Activated CD4-positive, alpha-beta memory T cell treated with anti-CD3 and anti-CD28 coated beads for 36 hours (primary cell): ENCODE data around the gene TBCEL. TPM values are rescaled to one million over a fixed set of nuclear protein-coding genes. Genes with fewer than 3 reads are reported as not detected.

Experiments
- CTCF ChIA-PET: fragments of 350-600 bp; sonication (Branson Sonifier 250); formaldehyde crosslinking; loops from one replicate; lab custom pipeline; 2021; ENCODE audit warnings: antibody characterized with exemption, inconsistent platforms; lab: Charles Lee
- POLR2A ChIA-PET: fragments of 350-600 bp; sonication (Branson Sonifier 250); formaldehyde crosslinking; loops from one replicate; lab custom pipeline; 2021; ENCODE audit warnings: antibody characterized with exemption; lab: Charles Lee
- DNase-seq: peaks from one replicate; pipeline ENCODE4 v3.0.0-alpha.2; 2020
- H3K27ac Mint-ChIP-seq: one replicate; pipeline ENCODE4 v1.8.0; 2021; ENCODE audit warnings: mixed read lengths
- H3K27me3 Mint-ChIP-seq: one replicate; pipeline ENCODE4 v1.8.0; 2021; ENCODE audit warnings: mixed read lengths
- H3K36me3 Mint-ChIP-seq: one replicate; pipeline ENCODE4 v1.8.0; 2021; ENCODE audit warnings: mixed read lengths
- H3K4me1 Mint-ChIP-seq: one replicate; pipeline ENCODE4 v1.8.0; 2021; ENCODE audit warnings: low read depth, mixed read lengths
- H3K4me3 Mint-ChIP-seq: one replicate; pipeline ENCODE4 v1.8.0; 2021; ENCODE audit warnings: mild to moderate bottlenecking, mixed read lengths
- H3K9me3 Mint-ChIP-seq: one replicate; pipeline ENCODE4 v1.8.0; 2021; ENCODE audit warnings: mixed read lengths
- intact Hi-C: fragments of 100-400 bp; cut with micrococcal nuclease; formaldehyde crosslinking; loops from one replicate; pipeline ENCODE4 v1.15.1; 2023
- total RNA-seq, 2 experiments: library from RNA; stranded (reverse); gene quantifications; one replicate each; pipeline ENCODE4 v1.2.3, GENCODE V29; 2021

The TBCEL gene
- total RNA-seq, 2 experiments from 2014 or later, result 6.0 to 6.7 TPM

DNA sequence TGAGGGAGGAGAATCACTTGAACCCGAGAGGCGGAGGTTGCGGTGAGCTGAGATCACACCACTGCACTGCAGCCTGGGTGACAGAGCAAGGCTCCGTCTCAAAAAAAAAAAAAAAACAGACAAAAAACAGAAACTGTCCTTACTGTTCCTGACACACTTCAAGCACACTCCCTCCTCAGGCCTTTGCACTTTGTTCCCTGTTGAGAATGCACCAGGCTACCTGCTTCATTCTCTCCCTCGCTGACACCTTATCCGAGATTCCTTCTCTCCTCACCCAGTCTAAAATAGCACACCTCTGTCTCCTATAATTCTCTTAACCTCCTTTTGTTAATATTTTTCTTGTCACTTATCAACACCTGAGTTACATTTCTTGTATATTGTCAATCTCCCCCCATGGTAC is 44.9 kb downstream of the TBCEL start:
- CTCF ChIA-PET, result no interaction called here

DNA sequence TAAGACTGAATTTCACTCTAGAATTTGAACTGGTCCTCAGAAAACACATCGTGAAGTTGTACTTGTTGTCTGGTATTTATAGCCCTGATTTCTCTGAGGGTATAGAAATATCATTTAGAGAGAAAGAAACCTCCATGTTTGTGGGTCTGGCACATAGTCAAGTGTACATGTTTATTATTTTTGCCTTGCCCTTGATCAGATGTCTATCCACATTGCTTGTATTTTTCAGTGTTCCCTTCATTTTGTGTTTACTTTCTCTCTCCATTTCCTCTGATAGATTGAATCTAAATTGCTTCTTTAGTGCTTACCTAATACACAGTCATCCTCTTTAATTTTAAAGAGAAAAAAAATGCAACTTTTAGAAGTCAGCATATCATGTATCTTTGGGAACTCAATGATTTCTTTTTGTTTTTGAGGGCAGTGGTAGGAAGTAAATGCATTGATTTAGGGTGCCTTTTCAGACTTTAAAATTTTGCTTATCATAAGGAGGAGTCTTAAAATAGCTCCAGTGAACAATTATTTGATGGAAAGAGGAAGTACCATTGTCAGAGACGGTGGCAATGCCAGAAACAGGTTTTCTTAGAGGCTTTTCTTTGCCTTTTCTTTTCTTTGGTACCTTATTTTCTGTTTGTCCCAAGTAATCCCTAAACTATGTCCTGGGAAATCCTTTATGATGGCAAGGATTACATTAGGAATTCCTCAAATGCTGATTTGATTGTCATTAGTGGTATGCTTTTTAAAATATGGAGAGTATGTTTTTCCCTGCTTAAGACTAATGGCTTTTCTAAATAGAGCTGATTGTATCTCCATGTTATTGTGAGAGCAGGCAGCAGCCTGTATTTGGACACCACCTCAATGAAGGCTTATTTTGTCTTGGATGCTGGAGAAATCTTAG is 47.3 kb downstream of the TBCEL start:
- intact Hi-C loops, result no loop called here
- Mint-ChIP-seq H3K27me3 (no peaks in the 10 kb centered on the region), H3K4me3 (no peak overlapping the region), H3K9me3 (peaks cover 3% of the 10 kb centered on the region), H3K36me3 (peaks cover 35% of the 10 kb centered on the region), H3K4me1 (no peaks in the 10 kb centered on the region), H3K27ac (no peak overlapping the region)
- CTCF ChIA-PET, result no interaction called here
- POLR2A ChIA-PET, result no interaction called here
- no peak for DNase-seq

More for the DNA sequence above, 44.9 kb downstream of the TBCEL start:
- H3K4me1 Mint-ChIP-seq, result no peaks in the 10 kb centered on the region
- DNase-seq, result no peak
- no peaks in the 10 kb centered on the region for H3K27me3 Mint-ChIP-seq
- peaks cover 3% of the 10 kb centered on the region for H3K9me3 Mint-ChIP-seq
- intact Hi-C loops, result no loop called here
- POLR2A ChIA-PET, result no interaction called here
- H3K36me3 Mint-ChIP-seq, result peaks cover 36% of the 10 kb centered on the region
- no peak overlapping the region for H3K27ac Mint-ChIP-seq
- H3K4me3 Mint-ChIP-seq, result no peak overlapping the region

DNA sequence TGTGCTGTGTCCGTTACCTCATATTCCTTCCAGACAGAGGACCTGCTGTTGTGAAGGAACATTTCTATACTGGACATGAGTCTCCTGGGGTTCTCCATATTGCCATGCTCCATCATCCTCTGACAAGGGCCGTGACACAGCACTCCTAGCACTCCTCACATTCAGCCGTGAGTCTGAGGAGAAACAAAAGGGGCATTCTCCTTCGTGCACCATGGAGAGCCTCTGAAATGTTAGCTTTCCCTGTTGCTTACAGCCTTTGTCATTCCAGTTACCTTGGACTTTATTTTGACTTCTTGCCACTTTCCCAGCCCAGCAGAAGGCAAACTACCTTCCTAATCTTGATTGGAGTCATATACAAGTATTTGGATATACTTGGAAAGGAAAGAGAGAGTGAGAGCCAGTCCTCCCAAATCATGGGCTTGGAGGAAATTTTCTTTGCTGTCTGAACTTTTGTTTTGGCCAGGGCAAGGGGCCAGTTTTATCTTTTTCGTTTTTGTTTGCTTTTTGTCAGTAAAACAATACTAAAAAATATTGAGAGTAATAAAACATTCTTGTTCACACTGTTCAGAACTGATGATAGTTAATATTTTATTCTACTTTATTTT is 48.0 kb downstream of the TBCEL start:
- ChIA-PET CTCF (no interaction called here), POLR2A (no interaction called here)
- intact Hi-C loops, result no loop called here
- Mint-ChIP-seq H3K9me3 (peaks cover 3% of the 10 kb centered on the region), H3K4me1 (no peaks in the 10 kb centered on the region), H3K36me3 (peaks cover 34% of the 10 kb centered on the region), H3K27me3 (no peaks in the 10 kb centered on the region), H3K4me3 (no peak overlapping the region), H3K27ac (no peak overlapping the region)
- DNase-seq, result no peak

DNA sequence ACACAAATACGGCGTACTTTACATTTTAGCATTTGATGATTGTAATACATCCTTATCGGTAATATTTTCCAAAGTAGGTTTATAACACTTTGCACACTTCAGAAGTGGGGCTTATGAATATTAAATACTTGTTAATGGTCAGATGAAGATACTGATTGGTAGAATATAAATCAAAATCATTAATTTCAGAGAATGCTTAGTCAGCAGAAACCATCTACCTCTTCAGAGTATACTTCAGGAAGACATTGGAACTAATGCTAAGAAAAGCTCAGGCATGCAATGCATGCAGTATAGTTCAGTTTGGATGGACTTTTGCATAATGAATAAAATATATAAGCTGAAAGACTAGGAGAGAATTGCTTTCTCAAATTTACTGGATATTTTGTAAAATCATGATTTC is 57.4 kb downstream of the TBCEL start:
- POLR2A ChIA-PET, result no interaction called here

DNA sequence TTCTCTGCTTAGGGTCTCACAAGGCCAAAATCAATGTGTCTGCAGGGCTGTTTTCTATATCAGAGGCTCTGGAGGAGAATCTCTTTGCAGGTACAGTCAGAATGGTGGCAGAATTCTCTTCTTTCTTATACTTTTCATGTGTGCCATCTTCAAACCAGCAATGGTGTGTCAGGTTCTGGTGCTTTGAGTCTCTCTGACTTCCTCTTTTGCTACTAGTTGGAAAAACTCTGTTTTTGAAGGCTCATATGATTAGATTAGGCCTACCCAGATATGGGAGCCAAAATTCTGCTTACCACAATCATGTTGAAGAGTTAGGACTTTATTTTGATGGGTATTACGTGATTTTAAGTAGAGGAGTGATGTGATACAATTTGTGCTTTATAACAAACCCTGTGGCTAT is 58.3 kb downstream of the TBCEL start:
- Mint-ChIP-seq H3K27me3 (no peaks in the 10 kb centered on the region), H3K27ac (no peak overlapping the region), H3K4me1 (peaks cover 8% of the 10 kb centered on the region), H3K4me3 (no peak overlapping the region), H3K9me3 (no peaks in the 10 kb centered on the region), H3K36me3 (peaks cover 16% of the 10 kb centered on the region)
- intact Hi-C loops, result no loop called here
- no peak for DNase-seq
- ChIA-PET CTCF (interaction anchor here (0.6 kb wide), 1 partner anchor 117 kb away, joined by 3 read pairs; no protein-coding TSS in a partner anchor), POLR2A (no interaction called here)

More for the DNA sequence above, 57.4 kb downstream of the TBCEL start:
- H3K4me1 Mint-ChIP-seq, result peaks cover 8% of the 10 kb centered on the region
- H3K27ac Mint-ChIP-seq, result no peak overlapping the region
- intact Hi-C loops, result no loop called here
- H3K9me3 Mint-ChIP-seq, result no peaks in the 10 kb centered on the region
- CTCF ChIA-PET, result interaction anchor here (0.7 kb wide), 1 partner anchor 54 kb away, joined by 3 read pairs; no protein-coding TSS in a partner anchor
- peaks cover 12% of the 10 kb centered on the region for H3K36me3 Mint-ChIP-seq
- no peak overlapping the region for H3K4me3 Mint-ChIP-seq
- H3K27me3 Mint-ChIP-seq, result no peaks in the 10 kb centered on the region
- DNase-seq, result no peak

DNA sequence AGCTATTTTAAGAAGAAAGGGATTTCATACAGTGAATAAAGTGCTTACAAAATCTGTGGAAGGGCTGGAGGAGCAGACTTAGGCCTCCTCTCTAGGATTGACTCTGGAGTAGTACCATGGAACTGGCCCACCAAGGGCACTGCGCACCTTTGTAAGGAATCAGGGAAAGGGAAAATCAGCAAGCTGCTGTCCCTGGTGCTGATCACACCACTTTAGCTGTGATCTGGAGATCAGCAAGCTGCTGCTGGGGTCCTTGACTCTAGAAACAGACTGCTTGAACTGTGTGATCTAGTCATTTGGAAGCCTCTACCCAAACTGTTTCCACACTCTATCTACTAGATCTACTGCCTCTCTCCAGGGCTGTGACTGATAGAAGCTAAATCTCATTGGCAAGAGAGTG is 58.8 kb downstream of the TBCEL start:
- Mint-ChIP-seq H3K4me1 (peaks cover 8% of the 10 kb centered on the region), H3K27ac (no peak overlapping the region), H3K9me3 (no peaks in the 10 kb centered on the region), H3K36me3 (peaks cover 19% of the 10 kb centered on the region), H3K27me3 (no peaks in the 10 kb centered on the region), H3K4me3 (no peak overlapping the region)
- intact Hi-C loops, result no loop called here
- no peak for DNase-seq
- ChIA-PET POLR2A (no interaction called here), CTCF (interaction anchor here (0.6 kb wide), 1 partner anchor 117 kb away, joined by 3 read pairs; no protein-coding TSS in a partner anchor)

DNA sequence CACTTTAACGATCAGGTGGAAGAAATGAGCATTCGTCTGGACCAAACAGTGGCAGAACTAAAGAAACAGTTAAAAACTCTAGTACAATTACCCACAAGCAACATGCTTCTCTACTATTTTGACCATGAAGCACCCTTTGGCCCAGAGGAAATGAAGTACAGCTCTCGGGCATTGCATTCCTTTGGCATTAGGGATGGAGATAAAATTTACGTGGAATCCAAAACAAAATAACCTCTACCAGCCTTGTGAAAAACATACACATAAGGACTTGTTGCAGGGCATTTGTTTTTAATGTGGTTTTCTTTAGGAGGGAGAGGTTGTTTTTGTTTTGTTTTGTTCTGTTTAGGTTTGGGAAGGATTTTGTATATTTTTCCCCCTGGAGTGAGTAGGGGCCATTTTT is 63.0 kb downstream of the TBCEL start:
- intact Hi-C loops, result no loop called here
- DNase-seq, result no peak
- Mint-ChIP-seq H3K27me3 (no peaks in the 10 kb centered on the region), H3K4me1 (no peaks in the 10 kb centered on the region), H3K27ac (no peak overlapping the region), H3K36me3 (peaks cover 22% of the 10 kb centered on the region), H3K4me3 (no peak overlapping the region), H3K9me3 (no peaks in the 10 kb centered on the region)
- ChIA-PET POLR2A (no interaction called here), CTCF (no interaction called here)

DNA sequence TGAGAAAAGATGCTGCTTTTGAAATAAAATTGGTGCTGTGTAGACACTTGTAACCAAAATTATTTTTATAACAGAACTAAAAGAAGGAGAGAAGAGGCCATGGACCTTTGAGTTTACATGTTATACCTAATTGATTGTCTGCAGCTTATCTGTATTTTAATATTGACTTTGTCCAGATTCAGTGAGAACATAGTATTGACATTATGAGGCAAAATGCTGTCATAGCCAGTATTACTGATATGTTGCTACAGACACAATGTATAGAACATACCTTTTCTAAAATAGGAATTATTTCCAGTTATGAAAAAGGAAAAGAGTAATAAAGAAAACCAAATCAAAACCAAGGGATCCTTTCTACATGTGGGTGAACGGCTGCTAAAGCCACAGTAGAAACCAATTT is 65.7 kb downstream of the TBCEL start:
- Mint-ChIP-seq H3K36me3 (peaks cover 20% of the 10 kb centered on the region), H3K4me1 (no peaks in the 10 kb centered on the region), H3K4me3 (no peak overlapping the region), H3K27ac (no peak overlapping the region), H3K27me3 (no peaks in the 10 kb centered on the region), H3K9me3 (no peaks in the 10 kb centered on the region)
- ChIA-PET CTCF (no interaction called here), POLR2A (no interaction called here)
- intact Hi-C loops, result no loop called here
- no peak for DNase-seq

DNA sequence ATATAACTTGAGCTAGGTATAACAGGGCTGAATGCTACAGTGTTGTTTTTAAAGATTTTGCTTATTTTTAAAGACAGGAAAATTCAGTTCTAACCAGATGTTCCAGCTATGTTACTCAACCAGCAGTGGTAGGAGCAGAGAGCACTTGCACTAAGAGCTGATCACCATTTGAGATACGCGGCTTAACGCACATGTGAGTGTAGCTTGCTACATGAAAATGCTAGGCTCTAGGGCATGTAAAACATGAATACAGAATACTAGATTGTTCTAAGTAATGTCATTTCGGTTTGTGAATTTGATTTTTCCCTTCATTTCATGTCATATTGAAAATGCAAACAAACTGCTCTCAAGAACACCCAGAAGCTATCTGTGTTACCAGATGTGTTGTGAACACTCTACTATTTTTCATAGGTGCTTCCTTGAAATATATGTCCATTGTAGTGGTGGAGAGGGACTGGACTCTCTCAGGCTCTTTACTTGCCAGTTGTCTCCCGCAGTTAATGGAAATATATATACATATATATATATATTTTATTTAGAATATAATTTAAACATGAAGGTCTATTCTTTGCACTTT is 66.3 kb downstream of the TBCEL start:
- CTCF ChIA-PET, result no interaction called here
- DNase-seq, result no peak
- H3K4me1 Mint-ChIP-seq, result no peaks in the 10 kb centered on the region
- POLR2A ChIA-PET, result no interaction called here
- H3K27ac Mint-ChIP-seq, result no peak overlapping the region
- peaks cover 18% of the 10 kb centered on the region for H3K36me3 Mint-ChIP-seq
- no peak overlapping the region for H3K4me3 Mint-ChIP-seq
- H3K27me3 Mint-ChIP-seq, result no peaks in the 10 kb centered on the region
- intact Hi-C loops, result no loop called here
- no peaks in the 10 kb centered on the region for H3K9me3 Mint-ChIP-seq

DNA sequence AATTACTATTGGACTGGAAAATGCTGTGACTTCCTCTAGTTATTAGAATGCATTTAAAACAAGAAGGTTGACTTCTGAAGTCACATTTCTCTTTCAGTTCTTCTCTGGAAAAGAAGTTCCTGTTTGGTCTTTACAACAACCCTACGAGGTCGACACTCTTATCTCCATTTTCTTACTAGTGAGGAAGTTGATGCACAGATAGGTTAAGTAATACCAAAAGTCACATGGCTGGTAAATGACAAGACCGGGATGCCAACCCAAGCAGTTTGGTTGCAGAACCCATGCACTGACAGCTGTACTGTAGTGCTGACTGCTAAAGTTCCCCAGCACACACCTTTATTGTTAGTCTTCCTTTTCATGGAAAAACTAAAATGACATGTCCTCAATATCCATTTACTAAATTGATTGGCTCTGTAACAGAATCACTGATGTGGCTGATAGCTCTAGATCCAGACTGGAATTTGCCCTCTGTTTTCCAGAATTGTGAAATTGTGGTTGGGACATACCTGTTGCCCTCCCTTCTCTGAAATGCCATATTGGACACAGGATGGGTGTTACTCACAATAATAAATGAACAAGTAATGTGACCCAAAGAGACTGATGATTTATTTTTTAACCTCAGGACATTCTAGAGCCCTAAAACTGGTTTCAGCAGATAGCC is 67.7 kb downstream of the TBCEL start:
- CTCF ChIA-PET, result no interaction called here

DNA sequence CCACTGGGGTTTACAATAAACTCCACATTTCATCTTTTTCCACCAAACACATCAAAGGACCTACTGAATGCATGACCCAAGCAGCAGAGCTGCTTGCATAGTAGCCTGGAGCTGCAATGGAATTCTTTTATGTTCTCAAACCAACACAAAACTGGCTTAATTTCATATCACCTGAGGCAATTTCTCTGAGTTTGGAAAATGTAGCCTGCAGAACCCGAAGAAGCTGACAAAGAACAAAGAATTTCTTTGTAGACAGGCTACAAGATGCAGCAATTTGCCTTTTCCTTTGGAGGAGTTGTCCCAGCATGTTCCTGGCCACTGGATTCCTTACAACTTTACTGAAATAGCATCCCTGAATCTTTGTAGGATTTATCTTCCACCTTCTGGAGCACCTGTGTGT is 71.7 kb downstream of the TBCEL start:
- Mint-ChIP-seq H3K9me3 (no peaks in the 10 kb centered on the region), H3K4me1 (no peaks in the 10 kb centered on the region), H3K4me3 (no peak overlapping the region), H3K36me3 (no peaks in the 10 kb centered on the region), H3K27me3 (no peaks in the 10 kb centered on the region), H3K27ac (no peak overlapping the region)
- no peak for DNase-seq
- intact Hi-C loops, result no loop called here
- ChIA-PET CTCF (no interaction called here), POLR2A (no interaction called here)

More for the DNA sequence above, 67.7 kb downstream of the TBCEL start:
- POLR2A ChIA-PET, result no interaction called here
- no peak for DNase-seq
- intact Hi-C loops, result no loop called here
- Mint-ChIP-seq H3K4me3 (no peak overlapping the region), H3K9me3 (no peaks in the 10 kb centered on the region), H3K4me1 (no peaks in the 10 kb centered on the region), H3K36me3 (peaks cover 11% of the 10 kb centered on the region), H3K27me3 (no peaks in the 10 kb centered on the region), H3K27ac (no peak overlapping the region)

DNA sequence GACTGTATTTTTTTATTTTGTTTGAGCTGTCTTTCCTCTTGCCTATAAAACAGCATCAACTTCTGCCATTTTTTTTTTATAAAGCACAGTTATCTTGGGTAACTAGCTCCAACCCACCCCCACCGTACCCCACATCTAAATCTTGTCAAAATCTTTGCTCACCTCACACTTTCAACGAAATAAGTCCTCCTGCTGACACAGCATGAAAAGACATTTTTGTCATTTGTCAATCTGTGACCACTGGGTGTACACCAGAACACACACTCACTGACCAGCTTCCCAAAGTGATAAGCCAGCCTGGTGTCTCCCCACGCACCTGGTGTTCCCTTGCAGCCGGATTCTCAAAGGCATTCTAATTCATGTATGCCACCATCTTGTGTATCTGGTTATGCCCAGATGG is 75.5 kb downstream of the TBCEL start:
- Mint-ChIP-seq H3K4me1 (no peaks in the 10 kb centered on the region), H3K27ac (no peak overlapping the region), H3K36me3 (no peaks in the 10 kb centered on the region), H3K9me3 (no peaks in the 10 kb centered on the region), H3K27me3 (no peaks in the 10 kb centered on the region), H3K4me3 (no peak overlapping the region)
- POLR2A ChIA-PET, result no interaction called here
- CTCF ChIA-PET, result interaction anchor here (0.7 kb wide), 1 partner anchor 169 kb away, joined by 4 read pairs; no protein-coding TSS in a partner anchor
- DNase-seq, result no peak
- intact Hi-C loops, result no loop called here
